ENCODE data around the gene SFMBT1. TPM values are rescaled to one million over a fixed set of nuclear protein-coding genes. Genes with fewer than 3 reads are reported as not detected.

The SFMBT1 gene
- total and polyA plus RNA-seq, 2 of the 8 experiments (the other 6 are each of a cell fraction or from before 2014, with no cell fraction given) = 8.1 to 16.8 TPM

GRCh38 chr3:52895418-52895817 is 150.5 kb downstream of the SFMBT1 start:
- H3K56ac ChIP-seq (replicated peaks; ENCODE audit: insufficient read length, low read depth, low read length) = no peak overlapping the region
- H3K9me3 ChIP-seq (ENCODE audit: insufficient read depth in 2 of 2, low read depth in 1 of 2, low read length in 1 of 2) = no peaks in the 10 kb centered on the region
- 0 out of 2 replicates have a peak, but pooled peaks cover 2% of the 10 kb centered on the region for H3K79me1 ChIP-seq (ENCODE audit: low read depth, low read length)
- no peak for FAIRE-seq
- no peak overlapping the region for H3K27ac ChIP-seq (ENCODE audit: low read depth, low read length)
- no peak overlapping the region for H2BK5ac ChIP-seq (ENCODE audit: low read depth, low read length)
- H2BK15ac ChIP-seq (ENCODE audit: low read length) = no peak overlapping the region
- H3K4me1 ChIP-seq (replicated peaks in 1 of 4; ENCODE audit: control insufficient read depth in 3 of 4, insufficient read depth in 4 of 4, low read length in 3 of 4) = peaks cover 0 to 3% (median 1%) of the 10 kb centered on the region in 4 experiments; a peak in 2 of 7 replicates
- no peak overlapping the region for H3K14ac ChIP-seq (ENCODE audit: insufficient read length)
- H3K9ac ChIP-seq (replicated peaks in 1 of 4; ENCODE audit: extremely low read depth in 1 of 4, low read depth in 3 of 4, low read length in 3 of 4) = no peak overlapping the region
- ChIA-PET CTCF (ENCODE audit: partially characterized antibody) (interaction anchor here (0.8 to 2.6 kb wide), 5 partner anchors 9 to 43 kb away, joined by 3 to 7 read pairs (median 5); no protein-coding TSS in a partner anchor), POLR2A (ENCODE audit: partially characterized antibody) (no interaction called here)
- peaks cover 6% of the 10 kb centered on the region for H3K23me2 ChIP-seq (ENCODE audit: low read depth, low read length)
- H3K27me3 ChIP-seq (replicated peaks in 1 of 4; ENCODE audit: control insufficient read depth in 3 of 4, extremely low read depth in 1 of 4, insufficient read depth in 3 of 4, low read length in 3 of 4) = no peaks in the 10 kb centered on the region
- no peak overlapping the region for H3K18ac ChIP-seq (ENCODE audit: extremely low read depth, low read length)
- no peak overlapping the region for H2BK120ac ChIP-seq (replicated peaks; ENCODE audit: low read depth, low read length)
- H4K91ac ChIP-seq (replicated peaks; ENCODE audit: insufficient read length, low read length) = no peak overlapping the region
- no peak overlapping the region for H2BK20ac ChIP-seq (ENCODE audit: low read length)
- H4K8ac ChIP-seq (ENCODE audit: extremely low read depth, insufficient read depth, low read length) = no peak overlapping the region
- H3K23ac ChIP-seq (ENCODE audit: insufficient read length) = no peak overlapping the region
- H3K79me2 ChIP-seq (ENCODE audit: control insufficient read depth in 1 of 2, insufficient read depth in 2 of 2, low read length in 2 of 2) = peaks cover 0 to 29% of the 10 kb centered on the region in 2 experiments; a peak in 2 of 4 replicates
- 70% methylated on average over 5 of the region's 5 CpGs; no CpG with 5 or more reads in 1 of the 2 experiments for WGBS, 2 experiments (ENCODE audit: extremely low coverage in 1 of 2, insufficient coverage in 1 of 2, insufficient read length in 1 of 2, insufficient replicate concordance in 2 of 2, low coverage in 1 of 2, low lambda C conversion rate in 2 of 2, missing lambda C conversion rate in 1 of 2)
- H2BK12ac ChIP-seq (ENCODE audit: low read depth, low read length) = no peak overlapping the region
- no peak for DNase-seq (ENCODE audit: low read depth in 1 of 2, low spot score in 2 of 2)
- no peak overlapping the region for H3K4ac ChIP-seq (replicated peaks; ENCODE audit: insufficient read length, low read depth, low read length)
- no peak overlapping the region for H4K5ac ChIP-seq (ENCODE audit: insufficient read length, low read depth, low read length)
- H3K36me3 ChIP-seq (ENCODE audit: control insufficient read depth in 2 of 4, insufficient read depth in 4 of 4, low read length in 3 of 4) = 0 out of 8 replicates have a peak, but pooled peaks cover 0 to 2% (median 0%) of the 10 kb centered on the region in 4 experiments
- H2AK5ac ChIP-seq (ENCODE audit: low read depth, low read length) = no peak overlapping the region
- no peak overlapping the region; a peak in 1 of 4 replicates for H3K4me2 ChIP-seq (ENCODE audit: insufficient read depth in 1 of 2, low read depth in 2 of 2, low read length in 2 of 2)
- H3K4me3 ChIP-seq (ENCODE audit: extremely low read depth in 1 of 4, insufficient read depth in 2 of 4, low read depth in 3 of 4, low read length in 4 of 4) = peak overlapping the region in 1 of 4 experiments; percentile 82; a peak in 1 of 8 replicates
- H4K20me1 ChIP-seq (replicated peaks in 1 of 2; ENCODE audit: control insufficient read depth in 1 of 2, insufficient read depth in 2 of 2, low read length in 2 of 2) = peaks cover 1 to 5% of the 10 kb centered on the region in 2 experiments
- H2AFZ ChIP-seq (ENCODE audit: low read length) = no peak overlapping the region
- no peak for TF ChIP-seq KDM4A (IDR thresholded peaks at IDR 0.05; ENCODE audit: low read depth, low read length, severe bottlenecking)
- no peak for TF ChIP-seq CBX5 (IDR thresholded peaks at IDR 0.05; ENCODE audit: low read depth, low read length)
- TF ChIP-seq, protein P1, sequence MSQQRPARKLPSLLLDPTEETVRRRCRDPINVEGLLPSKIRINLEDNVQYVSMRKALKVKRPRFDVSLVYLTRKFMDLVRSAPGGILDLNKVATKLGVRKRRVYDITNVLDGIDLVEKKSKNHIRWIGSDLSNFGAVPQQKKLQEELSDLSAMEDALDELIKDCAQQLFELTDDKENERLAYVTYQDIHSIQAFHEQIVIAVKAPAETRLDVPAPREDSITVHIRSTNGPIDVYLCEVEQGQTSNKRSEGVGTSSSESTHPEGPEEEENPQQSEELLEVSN (IDR thresholded peaks at IDR 0.05) = no peak
- TF ChIP-seq KDM5A (IDR thresholded peaks at IDR 0.05; ENCODE audit: low read length) = no peak
- TF ChIP-seq, protein P2, sequence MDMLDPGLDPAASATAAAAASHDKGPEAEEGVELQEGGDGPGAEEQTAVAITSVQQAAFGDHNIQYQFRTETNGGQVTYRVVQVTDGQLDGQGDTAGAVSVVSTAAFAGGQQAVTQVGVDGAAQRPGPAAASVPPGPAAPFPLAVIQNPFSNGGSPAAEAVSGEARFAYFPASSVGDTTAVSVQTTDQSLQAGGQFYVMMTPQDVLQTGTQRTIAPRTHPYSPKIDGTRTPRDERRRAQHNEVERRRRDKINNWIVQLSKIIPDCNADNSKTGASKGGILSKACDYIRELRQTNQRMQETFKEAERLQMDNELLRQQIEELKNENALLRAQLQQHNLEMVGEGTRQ (IDR thresholded peaks at IDR 0.05; ENCODE audit: low read length) = no peak
- no peak for TF ChIP-seq CEBPB (IDR thresholded peaks at IDR 0.05; ENCODE audit: low read depth, low read length)
- no peak for TF ChIP-seq YY1 (IDR thresholded peaks at IDR 0.05; ENCODE audit: low read depth, low read length)
- TF ChIP-seq MAFK (IDR thresholded peaks at IDR 0.05; ENCODE audit: low read depth, low read length) = no peak
- no peak for TF ChIP-seq CHD2 (IDR thresholded peaks at IDR 0.05; ENCODE audit: low read length)
- no peak for TF ChIP-seq RAD21 (IDR thresholded peaks at IDR 0.05 in 1 of 2, conservative IDR thresholded peaks at IDR 0.05 in 1 of 2; ENCODE audit: low read depth in 2 of 2, low read length in 2 of 2)
- TF ChIP-seq CREB1 (IDR thresholded peaks at IDR 0.05) = no peak
- no peak for TF ChIP-seq MAX (IDR thresholded peaks at IDR 0.05)
